ENCODE results near the gene PHRF1. TPM values are rescaled to one million over a fixed set of nuclear protein-coding genes. Genes with fewer than 3 reads are reported as not detected.
A peak's percentile ranks its signal among the peaks of the same experiment; 100 is the strongest.

The PHRF1 gene
- total RNA-seq, 2 experiments from 2014 or later, result 43.1 to 44.5 TPM

DNA sequence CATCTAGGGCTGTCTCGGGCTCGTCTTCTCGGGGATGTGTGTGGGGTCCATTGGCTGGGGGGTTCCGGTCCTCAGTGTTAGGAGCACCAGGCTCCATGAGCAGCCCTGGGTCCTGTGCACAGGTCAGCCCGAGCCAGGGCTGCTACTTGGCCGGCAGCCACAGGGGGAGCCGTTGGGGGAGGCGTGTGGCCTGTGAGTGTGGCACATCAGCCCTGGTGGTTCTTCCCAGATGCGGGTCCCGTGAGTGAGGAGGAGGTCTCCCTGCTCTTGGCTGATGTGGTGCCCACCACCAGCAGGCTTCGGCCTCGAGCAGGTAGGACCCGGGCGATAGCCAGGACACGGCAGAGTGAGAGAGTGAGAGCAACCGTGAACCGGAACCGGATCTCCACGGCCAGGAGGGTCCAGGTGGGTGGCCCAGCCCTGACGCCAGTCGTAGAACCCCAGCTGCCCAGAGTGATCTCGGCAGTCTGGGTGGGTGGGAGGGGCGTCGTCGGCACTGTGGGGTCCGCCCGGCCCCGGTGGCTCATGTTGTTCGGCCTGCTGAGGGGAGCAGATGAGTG is 21.0 kb downstream of the PHRF1 start:
- Mint-ChIP-seq H3K4me3 (no peak overlapping the region), H3K27ac (no peak overlapping the region)

GRCh38 chr11:598005-598680 is 21.9 kb downstream of the PHRF1 start:
- ChIA-PET CTCF (no interaction called here), POLR2A (no interaction called here)
- Mint-ChIP-seq H3K36me3 (ENCODE audit: low read depth) (peaks cover 41% of the 10 kb centered on the region), H3K9me3 (no peaks in the 10 kb centered on the region), H3K4me3 (no peak overlapping the region), H3K27ac (no peak overlapping the region), H3K27me3 (no peaks in the 10 kb centered on the region), H3K4me1 (ENCODE audit: low read depth) (peaks cover 12% of the 10 kb centered on the region)
- intact Hi-C loops (cut with micrococcal nuclease), result no loop called here
- no peak for ATAC-seq
- DNase-seq, result no peak
- TF ChIP-seq, protein P1, sequence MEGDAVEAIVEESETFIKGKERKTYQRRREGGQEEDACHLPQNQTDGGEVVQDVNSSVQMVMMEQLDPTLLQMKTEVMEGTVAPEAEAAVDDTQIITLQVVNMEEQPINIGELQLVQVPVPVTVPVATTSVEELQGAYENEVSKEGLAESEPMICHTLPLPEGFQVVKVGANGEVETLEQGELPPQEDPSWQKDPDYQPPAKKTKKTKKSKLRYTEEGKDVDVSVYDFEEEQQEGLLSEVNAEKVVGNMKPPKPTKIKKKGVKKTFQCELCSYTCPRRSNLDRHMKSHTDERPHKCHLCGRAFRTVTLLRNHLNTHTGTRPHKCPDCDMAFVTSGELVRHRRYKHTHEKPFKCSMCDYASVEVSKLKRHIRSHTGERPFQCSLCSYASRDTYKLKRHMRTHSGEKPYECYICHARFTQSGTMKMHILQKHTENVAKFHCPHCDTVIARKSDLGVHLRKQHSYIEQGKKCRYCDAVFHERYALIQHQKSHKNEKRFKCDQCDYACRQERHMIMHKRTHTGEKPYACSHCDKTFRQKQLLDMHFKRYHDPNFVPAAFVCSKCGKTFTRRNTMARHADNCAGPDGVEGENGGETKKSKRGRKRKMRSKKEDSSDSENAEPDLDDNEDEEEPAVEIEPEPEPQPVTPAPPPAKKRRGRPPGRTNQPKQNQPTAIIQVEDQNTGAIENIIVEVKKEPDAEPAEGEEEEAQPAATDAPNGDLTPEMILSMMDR (IDR thresholded peaks at IDR 0.05), result no peak

More for the DNA sequence above, 21.0 kb downstream of the PHRF1 start:
- DNase-seq, result no peak
- ATAC-seq, result peak; percentile 37
- intact Hi-C loops (cut with micrococcal nuclease), result no loop called here
- H3K4me1 Mint-ChIP-seq (ENCODE audit: low read depth), result peaks cover 12% of the 10 kb centered on the region
- no peaks in the 10 kb centered on the region for H3K9me3 Mint-ChIP-seq
- peaks cover 46% of the 10 kb centered on the region for H3K36me3 Mint-ChIP-seq (ENCODE audit: low read depth)
- H3K27me3 Mint-ChIP-seq, result no peaks in the 10 kb centered on the region
- TF ChIP-seq, protein P1 (IDR thresholded peaks at IDR 0.05), result no peak
- ChIA-PET CTCF (no interaction called here), POLR2A (interaction anchor here (1.0 kb wide), 1 partner anchor 39 kb away, joined by 3 read pairs; no protein-coding TSS in a partner anchor)

DNA sequence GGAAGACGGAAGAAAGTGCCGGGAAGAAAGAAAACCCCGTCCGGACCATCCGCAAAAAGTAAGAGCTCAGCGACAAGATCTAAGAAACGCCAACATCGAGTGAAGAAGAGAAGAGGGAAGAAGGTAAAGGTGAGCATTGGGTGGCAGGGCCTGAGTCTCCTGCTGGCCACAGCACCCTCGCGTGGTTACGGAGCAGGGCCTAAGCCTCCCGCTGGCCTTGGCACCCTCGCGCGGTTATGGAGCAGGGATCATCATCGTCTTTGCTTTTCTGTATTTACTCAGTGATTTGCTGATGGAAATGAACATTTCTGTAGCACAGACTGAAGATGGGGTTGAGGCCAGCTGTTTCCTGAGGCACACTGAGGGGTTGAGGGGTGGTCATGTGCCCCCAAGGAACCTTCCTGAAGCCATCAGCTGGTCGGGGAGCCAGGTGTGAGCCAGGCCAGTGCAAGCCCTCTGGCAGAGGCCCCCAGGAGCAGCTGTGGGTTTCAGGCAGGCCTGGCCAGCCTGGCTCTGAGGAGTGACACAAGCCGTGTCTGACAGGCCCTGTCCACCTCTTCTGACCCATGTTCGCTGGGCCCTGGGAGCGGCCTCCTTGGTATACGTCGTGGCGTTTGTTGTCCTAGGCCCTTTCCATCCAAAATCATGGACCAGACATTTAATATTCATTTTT is 25.4 kb downstream of the PHRF1 start:
- no peak for ATAC-seq
- intact Hi-C loops (cut with micrococcal nuclease), result no loop called here
- H3K27ac Mint-ChIP-seq, result no peak overlapping the region
- POLR2A ChIA-PET, result interaction anchor here (0.6 to 2.2 kb wide), 2 partner anchors 11 to 189 kb away, joined by 3 to 6 read pairs; no protein-coding TSS in a partner anchor
- no peaks in the 10 kb centered on the region for H3K9me3 Mint-ChIP-seq
- peaks cover 43% of the 10 kb centered on the region for H3K36me3 Mint-ChIP-seq (ENCODE audit: low read depth)
- H3K4me3 Mint-ChIP-seq, result no peak overlapping the region
- H3K27me3 Mint-ChIP-seq, result no peaks in the 10 kb centered on the region
- peaks cover 4% of the 10 kb centered on the region for H3K4me1 Mint-ChIP-seq (ENCODE audit: low read depth)
- DNase-seq, result no peak
- CTCF ChIA-PET, result no interaction called here
- TF ChIP-seq, protein P1 (IDR thresholded peaks at IDR 0.05), result no peak

GRCh38 chr11:603154-603553 is 26.9 kb downstream of the PHRF1 start:
- intact Hi-C loops (cut with micrococcal nuclease), result no loop called here
- ChIA-PET CTCF (no interaction called here), POLR2A (no interaction called here)
- Mint-ChIP-seq H3K4me3 (no peak overlapping the region), H3K27ac (no peak overlapping the region), H3K9me3 (no peaks in the 10 kb centered on the region), H3K4me1 (ENCODE audit: low read depth) (no peaks in the 10 kb centered on the region), H3K36me3 (ENCODE audit: low read depth) (peaks cover 42% of the 10 kb centered on the region), H3K27me3 (no peaks in the 10 kb centered on the region)
- DNase-seq (no peak), ATAC-seq (no peak)
- TF ChIP-seq, protein P1 (IDR thresholded peaks at IDR 0.05), result no peak
